Activated CD4-positive, alpha-beta memory T cell treated with anti-CD3 and anti-CD28 coated beads for 36 hours (primary cell): ENCODE data around the gene KRT20. TPM values are rescaled to one million over a fixed set of nuclear protein-coding genes. Genes with fewer than 3 reads are reported as not detected.
A peak's percentile ranks its signal among the peaks of the same experiment; 100 is the strongest.

Experiments
- CTCF ChIA-PET: fragments of 350-600 bp; sonication (Branson Sonifier 250); formaldehyde crosslinking; loops from one replicate; lab custom pipeline; 2021; ENCODE audit warnings: antibody characterized with exemption, inconsistent platforms; lab: Charles Lee
- POLR2A ChIA-PET: fragments of 350-600 bp; sonication (Branson Sonifier 250); formaldehyde crosslinking; loops from one replicate; lab custom pipeline; 2021; ENCODE audit warnings: antibody characterized with exemption; lab: Charles Lee
- DNase-seq: peaks from one replicate; pipeline ENCODE4 v3.0.0-alpha.2; 2020
- H3K27ac Mint-ChIP-seq: one replicate; pipeline ENCODE4 v1.8.0; 2021; ENCODE audit warnings: mixed read lengths
- H3K27me3 Mint-ChIP-seq: one replicate; pipeline ENCODE4 v1.8.0; 2021; ENCODE audit warnings: mixed read lengths
- H3K36me3 Mint-ChIP-seq: one replicate; pipeline ENCODE4 v1.8.0; 2021; ENCODE audit warnings: mixed read lengths
- H3K4me1 Mint-ChIP-seq: one replicate; pipeline ENCODE4 v1.8.0; 2021; ENCODE audit warnings: low read depth, mixed read lengths
- H3K4me3 Mint-ChIP-seq: one replicate; pipeline ENCODE4 v1.8.0; 2021; ENCODE audit warnings: mild to moderate bottlenecking, mixed read lengths
- H3K9me3 Mint-ChIP-seq: one replicate; pipeline ENCODE4 v1.8.0; 2021; ENCODE audit warnings: mixed read lengths
- intact Hi-C: fragments of 100-400 bp; cut with micrococcal nuclease; formaldehyde crosslinking; loops from one replicate; pipeline ENCODE4 v1.15.1; 2023
- total RNA-seq, 2 experiments: library from RNA; stranded (reverse); gene quantifications; one replicate each; pipeline ENCODE4 v1.2.3, GENCODE V29; 2021

The KRT20 gene
- total RNA-seq, 2 experiments from 2014 or later = not detected

DNA sequence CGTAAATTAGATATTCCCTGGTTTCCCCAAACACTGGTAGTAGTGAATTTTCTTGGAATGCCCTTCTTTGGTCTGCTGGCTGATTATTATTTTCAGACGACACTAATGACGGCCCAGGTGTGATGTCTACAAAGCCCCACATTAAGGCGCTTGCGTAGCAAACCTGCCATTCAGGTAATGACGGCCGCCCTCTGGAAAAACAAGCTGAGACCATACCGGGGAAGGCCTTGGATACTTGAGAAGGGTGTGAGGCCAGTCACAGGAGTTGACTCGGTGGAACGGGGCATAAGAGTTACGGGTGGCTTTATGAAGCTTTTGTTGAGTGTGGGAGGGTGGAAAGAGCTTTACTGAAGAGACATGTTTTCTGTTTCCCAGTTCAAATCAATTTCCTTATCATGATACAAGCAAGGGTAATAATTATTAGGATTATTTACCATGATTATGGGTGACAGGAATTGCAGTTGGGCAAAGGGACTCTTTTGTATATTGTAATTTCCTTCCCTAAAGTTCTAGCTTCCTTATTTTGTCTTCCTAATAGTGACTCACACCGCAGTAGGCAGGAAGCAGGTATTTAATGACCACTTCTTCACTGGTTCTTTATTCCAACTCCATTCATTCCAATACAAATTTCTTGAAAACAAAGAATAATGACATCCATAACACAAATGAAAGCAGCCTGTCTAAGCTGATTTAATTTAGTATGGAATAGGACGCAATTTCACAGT is 27.6 kb upstream of the KRT20 start:
- Mint-ChIP-seq H3K9me3 (no peaks in the 10 kb centered on the region), H3K36me3 (no peaks in the 10 kb centered on the region)
- DNase-seq = no peak

DNA sequence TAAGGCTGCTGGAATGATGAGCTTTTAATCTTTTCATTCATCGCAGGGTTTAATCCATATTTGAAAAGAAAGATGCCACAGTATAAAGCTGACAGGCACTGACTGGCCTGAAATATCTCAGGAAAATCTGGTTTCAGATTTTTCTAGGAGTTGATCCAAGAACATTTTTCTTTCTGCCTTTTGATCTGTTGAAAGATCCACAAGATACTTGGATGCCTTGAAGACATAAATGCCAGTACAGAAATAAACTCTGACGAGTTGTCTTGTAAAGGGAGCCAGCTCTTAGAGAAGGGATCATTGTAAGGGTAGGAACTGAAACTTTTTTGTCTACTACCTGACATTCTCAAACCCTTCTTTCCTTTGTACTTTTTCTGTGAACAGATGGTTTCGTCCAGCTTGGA is 25.4 kb upstream of the KRT20 start:
- Mint-ChIP-seq H3K9me3 (no peaks in the 10 kb centered on the region), H3K27ac (no peak overlapping the region), H3K27me3 (peaks cover 20% of the 10 kb centered on the region), H3K4me1 (peaks cover 7% of the 10 kb centered on the region), H3K4me3 (no peak overlapping the region), H3K36me3 (no peaks in the 10 kb centered on the region)
- CTCF ChIA-PET = interaction anchor here (0.8 to 4.3 kb wide), 8 partner anchors 118 to 752 kb away, joined by 3 to 28 read pairs (median 5); partner anchors contain the start of gene KRT35
- POLR2A ChIA-PET = no interaction called here
- no peak for DNase-seq
- intact Hi-C loops = no loop called here

More for the DNA sequence above, 27.6 kb upstream of the KRT20 start:
- POLR2A ChIA-PET = no interaction called here
- Mint-ChIP-seq H3K4me1 (peaks cover 7% of the 10 kb centered on the region), H3K27ac (no peak overlapping the region), H3K4me3 (no peak overlapping the region), H3K27me3 (peaks cover 11% of the 10 kb centered on the region)
- CTCF ChIA-PET = interaction anchor here (0.8 to 2.3 kb wide), 3 partner anchors 110 to 750 kb away, joined by 3 to 12 read pairs (median 3); no protein-coding TSS in a partner anchor
- intact Hi-C loops = no loop called here

DNA sequence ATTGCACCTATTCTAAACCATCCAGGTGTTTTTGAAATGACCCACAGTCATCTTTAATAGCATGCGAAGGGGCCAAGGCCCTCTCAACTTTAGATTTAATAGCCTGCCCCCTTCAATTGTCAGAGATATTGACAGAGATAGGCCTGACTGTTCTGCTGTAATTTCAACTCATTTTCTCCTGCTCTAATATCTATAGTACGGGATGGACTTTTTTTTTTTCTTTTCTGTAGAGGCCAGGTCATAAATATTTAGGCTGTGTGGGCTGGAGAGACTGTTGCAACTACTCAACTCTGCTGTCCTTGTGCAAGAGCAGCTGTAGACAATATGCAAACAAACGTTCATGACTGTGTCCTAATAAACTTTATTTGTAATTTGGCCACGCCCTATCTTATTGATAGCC is 24.7 kb upstream of the KRT20 start:
- peaks cover 1% of the 10 kb centered on the region for H3K4me1 Mint-ChIP-seq
- no peaks in the 10 kb centered on the region for H3K9me3 Mint-ChIP-seq
- no peak for DNase-seq
- no peaks in the 10 kb centered on the region for H3K36me3 Mint-ChIP-seq
- intact Hi-C loops = loop anchor here (1.0 to 5.0 kb wide), 5 partner anchors 413 to 753 kb away; no protein-coding TSS in a partner anchor
- CTCF ChIA-PET = interaction anchor here (0.6 to 4.3 kb wide), 10 partner anchors 320 to 752 kb away, joined by 3 to 28 read pairs (median 4); partner anchors contain the start of gene KRT35
- POLR2A ChIA-PET = no interaction called here
- peaks cover 23% of the 10 kb centered on the region for H3K27me3 Mint-ChIP-seq
- H3K4me3 Mint-ChIP-seq = no peak overlapping the region
- H3K27ac Mint-ChIP-seq = no peak overlapping the region

DNA sequence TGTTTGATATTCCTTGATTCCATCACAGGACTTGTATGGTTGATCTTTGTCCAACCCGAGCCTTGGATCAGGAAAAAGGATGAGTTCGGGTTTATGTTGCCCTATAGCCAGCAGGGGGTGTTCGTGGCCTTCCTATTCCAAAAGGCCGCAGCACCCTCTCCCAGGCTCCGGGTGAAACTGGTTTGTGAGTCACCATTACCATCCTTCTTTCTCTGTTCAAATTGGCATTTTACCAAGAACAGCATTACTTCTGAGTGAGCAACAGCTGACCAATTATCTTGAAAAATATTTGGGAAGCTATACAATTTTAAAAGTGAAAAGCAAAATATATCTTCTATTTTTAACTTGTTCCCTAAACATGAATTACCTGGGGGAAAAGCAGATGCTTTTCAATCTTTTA is 24.3 kb upstream of the KRT20 start:
- CTCF ChIA-PET = interaction anchor here (0.6 to 4.3 kb wide), 10 partner anchors 319 to 753 kb away, joined by 3 to 28 read pairs (median 4); partner anchors contain the start of gene KRT35
- POLR2A ChIA-PET = no interaction called here

DNA sequence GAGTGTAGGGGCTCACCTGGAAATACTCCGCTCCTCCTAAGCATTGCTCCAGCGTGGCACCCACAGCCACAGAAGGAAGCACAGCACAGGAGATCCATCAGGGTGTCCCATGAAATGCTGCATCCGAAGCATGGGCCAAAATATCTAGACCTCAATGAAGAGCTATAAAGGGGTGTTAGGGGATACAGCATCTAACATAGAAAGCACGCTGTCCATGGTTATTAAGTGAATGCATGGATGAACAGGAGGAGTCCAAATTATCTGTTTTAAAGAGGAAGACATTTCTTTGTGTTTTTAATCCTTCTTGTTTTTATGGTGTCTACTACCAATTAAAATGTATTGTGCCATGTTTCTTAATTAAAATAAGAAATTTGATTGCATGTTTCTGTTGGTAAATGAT is 21.6 kb upstream of the KRT20 start:
- Mint-ChIP-seq H3K27ac (no peak overlapping the region), H3K4me3 (no peak overlapping the region), H3K36me3 (no peaks in the 10 kb centered on the region), H3K27me3 (peaks cover 20% of the 10 kb centered on the region), H3K4me1 (no peaks in the 10 kb centered on the region), H3K9me3 (no peaks in the 10 kb centered on the region)
- intact Hi-C loops = loop anchor here (5.0 kb wide), 1 partner anchor 756 kb away; no protein-coding TSS in a partner anchor
- ChIA-PET POLR2A (no interaction called here), CTCF (interaction anchor here (0.7 to 1.4 kb wide), 4 partner anchors 402 to 755 kb away, joined by 3 to 6 read pairs (median 4); no protein-coding TSS in a partner anchor)
- no peak for DNase-seq

More for the DNA sequence above, 24.3 kb upstream of the KRT20 start:
- peaks cover 24% of the 10 kb centered on the region for H3K27me3 Mint-ChIP-seq
- intact Hi-C loops = loop anchor here (1.0 to 5.0 kb wide), 5 partner anchors 413 to 753 kb away; no protein-coding TSS in a partner anchor
- H3K36me3 Mint-ChIP-seq = no peaks in the 10 kb centered on the region
- no peak overlapping the region for H3K4me3 Mint-ChIP-seq
- no peaks in the 10 kb centered on the region for H3K9me3 Mint-ChIP-seq
- no peak overlapping the region for H3K27ac Mint-ChIP-seq
- peak; percentile 71 for DNase-seq
- no peaks in the 10 kb centered on the region for H3K4me1 Mint-ChIP-seq

DNA sequence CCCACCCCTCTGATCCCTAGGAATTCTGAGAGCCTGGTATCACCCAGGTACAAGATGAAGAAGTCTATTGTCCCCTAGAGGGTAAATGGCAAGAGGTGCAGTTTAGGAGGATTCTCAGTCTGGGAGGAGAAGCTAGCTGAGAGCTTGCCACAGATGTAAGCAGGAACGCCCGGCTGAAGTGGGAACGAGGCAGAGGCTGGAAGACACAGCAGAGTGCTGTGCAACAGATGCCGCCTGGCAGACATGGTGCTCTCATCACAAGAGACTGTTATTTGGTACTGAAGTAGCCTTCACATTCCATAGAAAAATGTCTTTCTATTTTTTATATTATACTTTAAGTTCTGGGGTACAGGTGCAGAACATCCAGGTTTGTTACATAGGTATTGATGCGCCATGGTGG is 20.3 kb upstream of the KRT20 start:
- ChIA-PET POLR2A (no interaction called here), CTCF (interaction anchor here (1.0 kb wide), 1 partner anchor 743 kb away, joined by 3 read pairs; no protein-coding TSS in a partner anchor)
- no peaks in the 10 kb centered on the region for H3K4me1 Mint-ChIP-seq
- H3K27me3 Mint-ChIP-seq = peaks cover 24% of the 10 kb centered on the region
- H3K36me3 Mint-ChIP-seq = no peaks in the 10 kb centered on the region
- no peak overlapping the region for H3K27ac Mint-ChIP-seq
- intact Hi-C loops = loop anchor here (5.0 kb wide), 1 partner anchor 757 kb away; no protein-coding TSS in a partner anchor
- DNase-seq = no peak
- H3K9me3 Mint-ChIP-seq = no peaks in the 10 kb centered on the region
- H3K4me3 Mint-ChIP-seq = no peak overlapping the region

DNA sequence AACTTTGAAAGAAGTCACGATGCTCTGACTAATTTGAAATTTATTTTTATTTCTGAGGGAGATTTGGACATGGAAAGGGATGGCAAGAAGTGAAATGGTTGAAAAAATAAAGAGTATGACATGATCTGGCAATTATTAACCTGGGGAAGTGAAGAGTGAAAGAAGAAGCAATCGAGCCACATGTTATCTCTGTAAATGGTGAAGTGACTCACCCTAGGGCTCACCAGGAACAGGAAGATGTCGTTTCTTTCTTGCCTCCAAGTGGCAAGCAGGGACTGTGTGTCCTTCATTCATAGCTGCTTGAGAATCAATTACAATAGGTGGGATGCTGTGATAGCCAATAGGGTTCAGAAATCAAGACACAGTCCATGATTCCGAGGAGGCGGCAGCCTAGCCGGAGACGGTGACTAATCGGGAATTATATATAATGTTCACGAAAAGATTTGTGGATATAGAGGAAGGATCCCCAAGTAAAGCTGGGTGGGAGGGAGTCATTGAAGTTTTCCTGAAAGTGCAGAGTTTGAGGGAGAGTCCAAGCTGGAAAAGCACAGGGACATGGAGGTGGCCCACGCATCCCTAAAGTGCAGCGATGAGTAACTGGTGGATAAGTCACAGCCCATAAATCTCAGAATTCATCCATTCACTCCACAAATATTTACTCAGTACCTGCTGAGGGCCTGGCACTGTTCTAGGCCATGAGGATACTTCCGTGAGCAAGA is 18.2 kb upstream of the KRT20 start:
- POLR2A ChIA-PET = interaction anchor here (0.6 kb wide), 1 partner anchor 764 kb away, joined by 3 read pairs; no protein-coding TSS in a partner anchor
- no peaks in the 10 kb centered on the region for H3K4me1 Mint-ChIP-seq

DNA sequence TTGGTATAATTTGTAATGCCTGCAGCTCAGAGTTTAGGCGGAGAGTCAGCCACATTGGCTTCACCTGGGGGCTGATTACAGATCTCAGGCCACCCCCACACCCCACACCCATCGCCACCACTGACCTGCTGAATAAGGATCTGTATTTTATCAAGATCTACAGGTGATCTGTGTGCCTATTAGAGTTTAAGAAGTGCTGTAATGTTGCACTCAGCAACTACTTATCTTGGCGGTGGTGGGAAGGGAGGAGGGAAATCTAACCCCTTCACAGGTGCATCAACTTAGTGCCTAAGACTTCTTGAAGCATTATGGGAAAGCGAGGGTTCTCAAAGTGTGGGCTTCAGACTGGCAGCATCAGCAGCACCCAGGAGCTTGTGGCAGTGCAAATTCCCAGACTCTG is 17.5 kb upstream of the KRT20 start:
- Mint-ChIP-seq H3K36me3 (no peaks in the 10 kb centered on the region), H3K4me1 (no peaks in the 10 kb centered on the region), H3K9me3 (no peaks in the 10 kb centered on the region), H3K27me3 (peaks cover 18% of the 10 kb centered on the region), H3K4me3 (no peak overlapping the region), H3K27ac (no peak overlapping the region)
- no peak for DNase-seq
- ChIA-PET CTCF (interaction anchor here (1.0 to 1.7 kb wide), 2 partner anchors 646 to 746 kb away, joined by 4 to 5 read pairs; no protein-coding TSS in a partner anchor), POLR2A (interaction anchor here (0.6 to 1.0 kb wide), 2 partner anchors 89 to 501 kb away, joined by 3 to 5 read pairs; no protein-coding TSS in a partner anchor)
- intact Hi-C loops = no loop called here

More for the DNA sequence above, 18.2 kb upstream of the KRT20 start:
- intact Hi-C loops = no loop called here
- H3K27ac Mint-ChIP-seq = no peak overlapping the region
- H3K9me3 Mint-ChIP-seq = no peaks in the 10 kb centered on the region
- CTCF ChIA-PET = interaction anchor here (0.6 kb wide), 1 partner anchor 51 kb away, joined by 3 read pairs; no protein-coding TSS in a partner anchor
- peaks cover 21% of the 10 kb centered on the region for H3K27me3 Mint-ChIP-seq
- H3K36me3 Mint-ChIP-seq = no peaks in the 10 kb centered on the region
- no peak for DNase-seq
- H3K4me3 Mint-ChIP-seq = no peak overlapping the region

DNA sequence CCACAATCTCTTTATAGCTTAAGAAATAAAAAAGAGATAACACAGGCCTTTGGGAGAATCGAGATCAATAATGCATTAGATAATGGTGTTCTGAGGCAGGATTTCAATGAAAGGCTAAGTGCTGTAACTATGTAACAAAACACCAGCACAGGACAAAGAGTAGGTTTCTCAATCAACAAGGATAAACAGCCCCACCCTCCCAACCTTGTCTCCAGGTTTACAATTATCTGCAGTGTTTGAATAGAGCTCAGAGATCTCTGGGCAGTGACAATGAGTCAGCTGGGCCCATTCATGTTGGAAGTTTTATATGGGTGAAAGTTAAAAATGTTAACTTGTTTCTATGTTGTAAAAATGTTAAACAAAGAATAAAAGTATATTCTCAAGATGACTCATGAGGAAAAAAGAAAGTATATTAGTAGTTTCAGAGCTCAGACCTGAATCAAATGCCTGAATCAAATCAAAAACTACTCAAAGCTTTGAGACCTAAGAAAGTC is 17.0 kb upstream of the KRT20 start:
- Mint-ChIP-seq H3K27ac (no peak overlapping the region), H3K27me3 (peaks cover 18% of the 10 kb centered on the region), H3K4me1 (no peaks in the 10 kb centered on the region), H3K4me3 (no peak overlapping the region), H3K36me3 (no peaks in the 10 kb centered on the region), H3K9me3 (no peaks in the 10 kb centered on the region)
- POLR2A ChIA-PET = interaction anchor here (0.6 to 1.0 kb wide), 2 partner anchors 90 to 501 kb away, joined by 3 to 5 read pairs; no protein-coding TSS in a partner anchor
- intact Hi-C loops = no loop called here
- CTCF ChIA-PET = interaction anchor here (1.0 to 1.7 kb wide), 2 partner anchors 646 to 747 kb away, joined by 4 to 5 read pairs; no protein-coding TSS in a partner anchor
- DNase-seq = no peak

DNA sequence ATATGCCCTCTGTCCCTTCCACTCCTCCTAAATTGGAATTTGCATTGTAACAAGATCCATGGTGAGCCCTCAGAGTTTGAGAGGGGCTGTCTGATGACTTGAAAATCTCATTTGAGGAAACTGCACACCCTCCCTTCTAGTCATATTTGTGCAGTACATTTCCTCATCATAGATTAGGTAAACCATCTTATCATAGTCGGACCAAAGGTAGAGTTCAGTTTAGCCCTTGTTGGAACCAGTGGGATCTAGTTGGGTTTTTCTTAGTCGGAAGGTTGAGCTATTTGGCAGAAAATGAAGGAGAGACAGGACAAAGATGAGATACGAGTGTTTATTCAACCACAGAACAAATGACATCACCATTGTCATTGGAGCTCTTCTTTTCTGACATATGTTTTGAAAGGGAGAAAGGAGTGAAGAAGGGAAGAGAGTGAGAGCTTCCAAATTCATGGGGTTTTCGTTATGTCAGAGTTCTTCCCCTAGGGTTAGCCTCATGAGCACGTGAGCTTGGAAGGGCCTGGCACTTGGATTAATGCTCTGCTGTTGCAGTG is 15.8 kb upstream of the KRT20 start:
- H3K27ac Mint-ChIP-seq = no peak overlapping the region
- no peaks in the 10 kb centered on the region for H3K4me1 Mint-ChIP-seq
- CTCF ChIA-PET = interaction anchor here (1.7 kb wide), 1 partner anchor 748 kb away, joined by 4 read pairs; no protein-coding TSS in a partner anchor
- no peak for DNase-seq
- H3K9me3 Mint-ChIP-seq = no peaks in the 10 kb centered on the region
- intact Hi-C loops = no loop called here
- no peak overlapping the region for H3K4me3 Mint-ChIP-seq
- no peaks in the 10 kb centered on the region for H3K36me3 Mint-ChIP-seq
- POLR2A ChIA-PET = no interaction called here
- H3K27me3 Mint-ChIP-seq = peaks cover 15% of the 10 kb centered on the region

DNA sequence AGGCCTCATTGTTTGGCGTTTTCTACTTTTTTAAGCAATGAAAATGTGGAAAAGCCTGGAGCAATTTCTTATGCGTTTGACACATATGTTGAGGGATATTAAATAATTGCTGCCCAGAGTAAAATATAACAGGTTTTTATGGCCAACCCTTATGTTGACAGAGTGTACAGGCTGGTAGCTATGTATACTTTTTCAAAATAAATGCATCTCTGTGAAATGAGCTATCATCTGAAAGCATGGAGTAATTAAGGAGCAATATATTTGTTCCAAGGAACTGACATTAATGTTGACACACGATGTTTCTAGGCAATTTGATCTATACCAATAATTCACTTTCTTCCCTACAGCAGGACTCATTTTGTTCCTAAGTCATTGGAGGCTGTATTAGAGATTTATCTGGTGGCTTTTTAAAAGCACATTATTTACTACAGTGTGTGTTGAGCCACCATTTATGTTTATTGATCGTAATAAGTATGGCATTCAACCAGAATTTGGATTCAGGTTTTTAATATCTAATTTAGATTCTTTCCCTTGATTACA is 11.9 kb upstream of the KRT20 start:
- Mint-ChIP-seq H3K27ac (no peak overlapping the region), H3K9me3 (no peaks in the 10 kb centered on the region), H3K36me3 (no peaks in the 10 kb centered on the region), H3K27me3 (peaks cover 23% of the 10 kb centered on the region), H3K4me3 (no peak overlapping the region), H3K4me1 (no peaks in the 10 kb centered on the region)
- ChIA-PET CTCF (interaction anchor here (1.0 to 1.5 kb wide), 2 partner anchors 425 to 652 kb away, joined by 3 to 4 read pairs; no protein-coding TSS in a partner anchor), POLR2A (no interaction called here)
- DNase-seq = no peak
- intact Hi-C loops = no loop called here
